HG02623 (cell line): ENCODE results near the gene ADGRL3.
"Not testable (repeated sequence)": the region's sequence is repeated elsewhere in the genome, so short reads cannot be mapped to it uniquely, and the experiment has no call there.

ENCODE experiments used
- ATAC-seq: cut with Tn5 transposase; IDR thresholded peaks from one replicate; pipeline ENCODE4 v1.9.1; 2021; ENCODE audit warnings: moderate library complexity; ENCODE audit not compliant: unreplicated experiment

Gene ADGRL3

GRCh38 chr4:61924131-61924530, 724.0 kb downstream of the ADGRL3 start:
- no peak for ATAC-seq

- ATAC-seq, result no peak
These were observed 733.4 kb downstream of the ADGRL3 start for GRCh38 chr4:61933527-61933926.

GRCh38 chr4:61934198-61934597, 734.1 kb downstream of the ADGRL3 start:
- no peak for ATAC-seq

GRCh38 chr4:61938250-61938846, 738.2 kb downstream of the ADGRL3 start:
- no peak for ATAC-seq

GRCh38 chr4:61950625-61951024, 750.5 kb downstream of the ADGRL3 start:
- ATAC-seq, result no peak

- no peak for ATAC-seq
These were observed 753.3 kb downstream of the ADGRL3 start for GRCh38 chr4:61953386-61953785.

- ATAC-seq, result no peak
These were observed 758.5 kb downstream of the ADGRL3 start for GRCh38 chr4:61958591-61958990.

- ATAC-seq, result no peak
These were observed 759.0 kb downstream of the ADGRL3 start for GRCh38 chr4:61959087-61959486.

- ATAC-seq, result no peak
These were observed 784.3 kb downstream of the ADGRL3 start for GRCh38 chr4:61984260-61984909.

- no peak for ATAC-seq
These were observed 785.3 kb downstream of the ADGRL3 start for GRCh38 chr4:61985426-61985825.

- not testable (repeated sequence) for ATAC-seq
These were observed 786.8 kb downstream of the ADGRL3 start for GRCh38 chr4:61986929-61987328.

GRCh38 chr4:61992351-61992750, 792.2 kb downstream of the ADGRL3 start:
- no peak for ATAC-seq

- ATAC-seq, result no peak
These were observed 793.9 kb downstream of the ADGRL3 start for GRCh38 chr4:61994036-61994435.

GRCh38 chr4:61995717-61996340, 795.7 kb downstream of the ADGRL3 start:
- no peak for ATAC-seq

- ATAC-seq, result no peak
These were observed 796.8 kb downstream of the ADGRL3 start for GRCh38 chr4:61996943-61997342.

GRCh38 chr4:61997831-61998230, 797.7 kb downstream of the ADGRL3 start:
- ATAC-seq, result no peak

- ATAC-seq, result no peak
These were observed 803.6 kb downstream of the ADGRL3 start for GRCh38 chr4:62003695-62004094.

GRCh38 chr4:62004881-62005280, 804.8 kb downstream of the ADGRL3 start:
- no peak for ATAC-seq

- no peak for ATAC-seq
These were observed 806.0 kb downstream of the ADGRL3 start for GRCh38 chr4:62006108-62006507.

- no peak for ATAC-seq
These were observed 815.1 kb downstream of the ADGRL3 start for GRCh38 chr4:62015043-62015739.

- no peak for ATAC-seq
These were observed 818.4 kb downstream of the ADGRL3 start for GRCh38 chr4:62018537-62018936.

- no peak for ATAC-seq
These were observed 823.5 kb downstream of the ADGRL3 start for GRCh38 chr4:62023633-62024032.
